Aorta (tissue), 5 donors: Measurements from ENCODE around the gene RASGRF2. TPM values are rescaled to one million over a fixed set of nuclear protein-coding genes. Genes with fewer than 3 reads are reported as not detected.

ENCODE experiments used
- ATAC-seq: fragments of 200-7000 bp; cut with Tn5 transposase; one replicate; pipeline ENCODE4 v1.9.1; 2022; ENCODE audit warnings: moderate library complexity; ENCODE audit not compliant: low FRiP score
- DNase-seq, 2 donors: peaks; one replicate each; pipeline ENCODE4 v3.0.0-alpha.2; 2020
- H3K27ac ChIP-seq, 2 donors: one replicate each; pipeline ENCODE4 v1.5.1; 2013; ENCODE audit warnings: low read length in 2 of 2, mild to moderate bottlenecking in 2 of 2, moderate library complexity in 2 of 2, control low read depth in 1 of 2, inconsistent platforms in 1 of 2, low read depth in 1 of 2
- H3K27me3 ChIP-seq, 2 donors: one replicate each; pipeline ENCODE4 v1.6.1; 2013; ENCODE audit warnings: control low read depth in 1 of 2, low read length in 1 of 2, mild to moderate bottlenecking in 1 of 2, moderate library complexity in 1 of 2; ENCODE audit not compliant: insufficient read depth in 2 of 2, control insufficient read depth in 1 of 2
- H3K36me3 ChIP-seq, 2 donors: one replicate each; pipeline ENCODE4 v1.6.1; 2013; ENCODE audit warnings: control low read depth in 1 of 2, low read length in 1 of 2, mild to moderate bottlenecking in 1 of 2; ENCODE audit not compliant: insufficient read depth in 2 of 2, control insufficient read depth in 1 of 2
- H3K4me1 ChIP-seq, 2 donors: one replicate each; pipeline ENCODE4 v1.6.1; 2013; ENCODE audit warnings: low read length in 2 of 2, control low read depth in 1 of 2, mild to moderate bottlenecking in 1 of 2, moderate library complexity in 1 of 2; ENCODE audit not compliant: insufficient read depth in 2 of 2, control insufficient read depth in 1 of 2
- H3K4me3 ChIP-seq, 2 donors: one replicate each; pipeline ENCODE4 v1.5.1; 2013; ENCODE audit warnings: low read length in 2 of 2, control low read depth in 1 of 2, mild to moderate bottlenecking in 1 of 2
- H3K9me3 ChIP-seq: one replicate; pipeline ENCODE4 v1.6.1; 2013; ENCODE audit warnings: mild to moderate bottlenecking, low read length; ENCODE audit not compliant: control insufficient read depth
- WGBS, 2 donors: extraction: QIAGEN DNeasy Blood & Tissue Kit; methylation state at CpG; one replicate each; pipeline ENCODE4 v1.1.7; 2013; 5-methylcytosine and 5-hydroxymethylcytosine counted together
- intact Hi-C, 2 donors: fragments of 100-400 bp; cut with DNase I; formaldehyde crosslinking; loops; one replicate each; pipeline versions ENCODE4 v1.14.2 to v1.15.0; 2022
- polyA plus RNA-seq, 2 donors: library from polyadenylated mRNA; stranded (reverse); fragments of 200-250 nt; gene quantifications; one replicate each; pipeline ENCODE4 v1.2.3, GENCODE V29; 2013
- total RNA-seq, 2 donors: library from RNA; stranded (reverse); fragmentation: NEBNext Ultra II Directional; extraction: Animal tissue kit (Norgen Biotek cat#: 25700); gene quantifications; one replicate each; pipeline ENCODE4 v1.2.1, GENCODE V29; 2021
- donor health status: healthy with polysubstance abuse.
- donor health status: Bipolar disorder and iron deficiency.
- donor health status: DM: no; HTN: no; CAD: no.
- donor health status: DM: no; HTN: no; CAD: no.
- donor health status: DM: yes; HTN: yes; CAD: no.

Gene RASGRF2
- total and polyA plus RNA-seq, 4 donors, result 2.3 to 17.4 (median 5.7) TPM

DNA sequence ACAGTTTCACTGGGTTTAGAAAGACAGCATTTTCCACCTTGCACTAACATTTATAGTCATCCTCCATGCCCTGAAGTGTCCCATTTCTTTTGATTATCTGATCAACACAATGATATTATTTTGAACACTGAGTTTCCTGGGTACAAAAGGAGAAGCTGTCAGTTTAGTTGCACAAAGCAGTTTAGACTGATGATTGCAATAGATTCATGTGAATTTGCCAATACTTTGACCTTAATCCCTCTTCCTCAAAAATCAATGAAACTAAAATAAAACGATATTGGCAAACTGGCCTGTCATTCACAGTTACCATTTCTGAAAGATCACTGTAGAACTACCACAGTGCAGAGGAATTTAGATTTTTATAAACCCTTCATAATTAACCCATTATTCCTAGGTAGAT is 34.2 kb upstream of the RASGRF2 start:
- WGBS, 2 donors, result 88 to 90% methylated on average over 1 of the region's 1 CpG
- ATAC-seq (no peak), DNase-seq (no peak)
- Histone ChIP-seq H3K4me1 (no peaks in the 10 kb centered on the region), H3K9me3 (no peaks in the 10 kb centered on the region), H3K36me3 (no peaks in the 10 kb centered on the region), H3K4me3 (no peak overlapping the region), H3K27ac (no peak overlapping the region), H3K27me3 (no peaks in the 10 kb centered on the region)
- intact Hi-C loops, result no loop called here

DNA sequence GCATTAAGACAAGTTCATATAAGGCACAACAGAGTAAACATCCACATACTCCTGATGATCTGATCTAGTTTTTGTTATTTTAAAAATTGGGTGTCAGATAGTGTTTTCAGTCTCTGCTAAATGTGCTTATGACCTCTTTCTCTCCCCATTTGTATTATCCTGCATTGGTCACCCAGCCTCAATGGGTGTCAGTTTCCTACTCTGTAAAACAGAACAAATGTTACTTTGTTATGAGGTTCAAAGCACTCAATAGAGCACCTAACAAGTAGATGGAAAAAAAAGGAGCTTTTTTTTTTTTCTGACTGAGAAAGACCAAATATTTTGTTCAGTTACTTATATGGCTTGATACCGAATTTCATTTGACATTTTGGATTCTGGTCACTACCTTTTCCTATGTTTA is 33.6 kb upstream of the RASGRF2 start:
- WGBS, 2 donors, result 71 to 85% methylated on average over 1 of the region's 1 CpG

DNA sequence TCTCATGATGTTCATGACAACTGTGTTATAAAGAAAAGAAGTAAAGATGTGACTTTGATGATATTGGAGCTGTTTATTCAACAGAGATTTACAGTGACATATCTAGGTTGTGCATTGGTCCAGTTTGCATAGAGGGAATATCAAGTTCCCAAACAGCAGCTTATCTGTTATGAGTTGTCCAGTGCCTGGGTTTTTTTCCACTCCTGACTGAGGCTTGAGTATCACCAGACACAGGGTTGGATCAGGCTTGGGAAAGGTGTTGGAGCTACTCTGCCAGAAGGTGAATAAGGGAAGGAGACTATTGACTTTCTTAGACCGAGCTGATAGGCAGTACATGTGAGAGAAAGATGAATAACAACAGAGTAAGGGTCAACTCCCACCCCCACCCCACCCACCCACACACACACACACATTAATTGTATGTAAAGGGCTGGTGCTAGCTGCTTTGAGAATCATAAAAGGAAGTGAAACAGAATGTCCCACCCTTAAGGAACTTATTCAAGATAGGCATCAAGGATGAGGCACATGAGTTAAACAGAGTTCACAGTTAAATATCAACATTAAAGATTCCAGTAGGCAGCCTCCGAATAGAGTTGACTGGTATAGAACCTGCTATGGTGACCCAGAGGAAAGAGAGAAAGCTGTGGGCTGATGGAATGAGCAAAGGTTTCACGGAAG is 33.0 kb upstream of the RASGRF2 start:
- no peak for ATAC-seq
- WGBS, 2 donors, result 82 to 91% methylated on average over 3 of the region's 3 CpGs

More for the DNA sequence above, 33.6 kb upstream of the RASGRF2 start:
- no peaks in the 10 kb centered on the region for H3K9me3 ChIP-seq
- no peak for DNase-seq
- no peak for ATAC-seq
- H3K4me3 ChIP-seq, result no peak overlapping the region
- H3K36me3 ChIP-seq, result no peaks in the 10 kb centered on the region
- no peaks in the 10 kb centered on the region for H3K27me3 ChIP-seq
- intact Hi-C loops, result no loop called here
- no peak overlapping the region for H3K27ac ChIP-seq
- no peaks in the 10 kb centered on the region for H3K4me1 ChIP-seq

DNA sequence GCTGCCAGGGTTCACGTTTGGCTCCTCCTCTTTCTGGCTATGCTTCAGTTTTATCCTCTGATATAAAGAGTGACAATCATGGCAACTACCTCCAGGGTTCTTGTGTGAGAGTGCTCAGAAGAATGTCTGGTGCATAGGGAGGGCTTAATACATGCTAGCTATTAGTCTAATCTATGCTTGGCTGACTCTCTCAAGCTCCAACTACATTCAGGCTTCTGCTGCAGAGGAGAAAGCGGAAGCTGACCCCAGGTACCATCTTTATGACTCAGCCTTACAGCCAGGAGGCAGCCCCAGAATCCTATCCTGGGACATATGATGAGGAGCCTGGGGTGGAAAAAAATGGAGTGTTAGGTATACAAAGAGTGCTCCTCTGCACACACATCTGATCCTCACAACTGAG is 32.1 kb upstream of the RASGRF2 start:
- Histone ChIP-seq H3K4me3 (no peak overlapping the region), H3K9me3 (no peaks in the 10 kb centered on the region), H3K27me3 (no peaks in the 10 kb centered on the region), H3K36me3 (no peaks in the 10 kb centered on the region), H3K4me1 (no peaks in the 10 kb centered on the region), H3K27ac (no peak overlapping the region)
- DNase-seq (no peak), ATAC-seq (no peak)
- intact Hi-C loops, result no loop called here
- 60 to 63% methylated on average over 2 of the region's 2 CpGs for WGBS, 2 donors

More for the DNA sequence above, 33.0 kb upstream of the RASGRF2 start:
- intact Hi-C loops, result no loop called here
- Histone ChIP-seq H3K9me3 (no peaks in the 10 kb centered on the region), H3K36me3 (no peaks in the 10 kb centered on the region), H3K4me3 (no peak overlapping the region), H3K27ac (no peak overlapping the region), H3K4me1 (no peaks in the 10 kb centered on the region), H3K27me3 (no peaks in the 10 kb centered on the region)
- DNase-seq, result no peak

GRCh38 chr5:80930940-80931339 is 29.2 kb upstream of the RASGRF2 start:
- intact Hi-C loops, result no loop called here
- no peak overlapping the region for H3K4me3 ChIP-seq

GRCh38 chr5:80931411-80931810 is 28.8 kb upstream of the RASGRF2 start:
- intact Hi-C loops, result no loop called here
- no peak for DNase-seq
- H3K9me3 ChIP-seq, result no peaks in the 10 kb centered on the region
- WGBS, 2 donors, result 73 to 74% methylated on average over 1 of the region's 1 CpG
- no peaks in the 10 kb centered on the region for H3K36me3 ChIP-seq
- H3K27ac ChIP-seq, result no peak overlapping the region
- no peaks in the 10 kb centered on the region for H3K4me1 ChIP-seq
- H3K4me3 ChIP-seq, result no peak overlapping the region
- ATAC-seq, result no peak
- H3K27me3 ChIP-seq, result no peaks in the 10 kb centered on the region

More at GRCh38 chr5:80930940-80931339, 29.2 kb upstream of the RASGRF2 start:
- ATAC-seq (no peak), DNase-seq (no peak)
- no peaks in the 10 kb centered on the region for H3K36me3 ChIP-seq
- H3K27ac ChIP-seq, result no peak overlapping the region
- H3K27me3 ChIP-seq, result no peaks in the 10 kb centered on the region
- H3K4me1 ChIP-seq, result no peaks in the 10 kb centered on the region
- WGBS, 2 donors, result 63 to 69% methylated on average over 3 of the region's 3 CpGs
- H3K9me3 ChIP-seq, result no peaks in the 10 kb centered on the region

GRCh38 chr5:80933036-80933435 is 27.1 kb upstream of the RASGRF2 start:
- Histone ChIP-seq H3K36me3 (no peaks in the 10 kb centered on the region), H3K4me1 (no peaks in the 10 kb centered on the region), H3K27ac (no peak overlapping the region), H3K27me3 (no peaks in the 10 kb centered on the region), H3K4me3 (no peak overlapping the region), H3K9me3 (no peaks in the 10 kb centered on the region)
- DNase-seq, result no peak
- intact Hi-C loops, result no loop called here
- no peak for ATAC-seq
- 89 to 93% methylated on average over 2 of the region's 2 CpGs for WGBS, 2 donors

- ATAC-seq (no peak), DNase-seq (no peak)
- Histone ChIP-seq H3K4me1 (no peaks in the 10 kb centered on the region), H3K4me3 (no peak overlapping the region), H3K27me3 (no peaks in the 10 kb centered on the region), H3K9me3 (no peaks in the 10 kb centered on the region), H3K27ac (no peak overlapping the region), H3K36me3 (no peaks in the 10 kb centered on the region)
- WGBS, 2 donors, result 85 to 96% methylated on average over 4 of the region's 4 CpGs
- intact Hi-C loops, result no loop called here
These were observed 25.4 kb upstream of the RASGRF2 start for GRCh38 chr5:80934751-80935150.

DNA sequence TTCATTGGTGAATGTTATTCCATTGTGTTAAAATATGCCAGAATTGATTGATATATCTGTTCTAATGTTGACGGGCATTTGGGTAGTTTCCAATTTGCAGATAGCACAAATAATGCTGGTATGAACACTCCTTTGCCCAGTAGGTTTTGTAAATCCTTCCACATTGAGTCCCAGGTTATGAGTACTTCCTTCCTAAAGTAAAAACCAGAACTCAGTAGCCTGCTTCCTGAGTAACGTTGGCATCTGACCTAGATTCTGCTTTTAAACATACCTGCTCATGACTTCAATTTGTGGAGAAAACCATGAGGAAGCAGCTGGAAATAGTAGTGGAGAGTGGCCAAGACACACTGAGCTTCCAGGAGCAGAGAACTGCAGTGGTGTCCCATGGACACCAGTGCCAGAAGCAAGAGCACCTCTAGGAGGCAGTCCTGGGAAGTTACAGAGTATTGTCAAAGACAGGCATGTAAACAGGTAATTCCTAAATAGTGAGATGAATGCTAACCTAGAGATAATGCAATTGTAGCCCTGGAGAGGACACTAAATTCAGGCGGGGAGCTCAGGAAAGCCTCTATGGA is 24.3 kb upstream of the RASGRF2 start:
- Histone ChIP-seq H3K27me3 (no peaks in the 10 kb centered on the region), H3K4me3 (no peak overlapping the region), H3K4me1 (no peaks in the 10 kb centered on the region), H3K9me3 (no peaks in the 10 kb centered on the region), H3K36me3 (no peaks in the 10 kb centered on the region), H3K27ac (no peak overlapping the region)
- WGBS, 2 donors, result 41 to 51% methylated on average over 3 of the region's 3 CpGs
- intact Hi-C loops, result no loop called here
- ATAC-seq (no peak), DNase-seq (no peak)
